ENCODE results near the gene PHF10.
A peak's percentile ranks its signal among the peaks of the same experiment; 100 is the strongest.

PHF10 gene

GRCh38 chr6:169663468-169663867 is 60.8 kb downstream of the PHF10 start:
- Histone ChIP-seq H3K9ac (ENCODE audit: low read depth in 1 of 2, low read length in 2 of 2) (no peak overlapping the region), H3K4me1 (ENCODE audit: control insufficient read depth in 2 of 2, insufficient read depth in 2 of 2, low read length in 2 of 2) (no peaks in the 10 kb centered on the region), H3K27ac (ENCODE audit: low read depth in 2 of 2, low read length in 2 of 2) (no peak overlapping the region), H3K27me3 (ENCODE audit: control insufficient read depth in 2 of 2, insufficient read depth in 2 of 2, low read length in 2 of 2) (no peaks in the 10 kb centered on the region), H3K36me3 (ENCODE audit: control insufficient read depth in 2 of 2, insufficient read depth in 2 of 2, low read length in 2 of 2) (peaks cover 32 to 35% of the 10 kb centered on the region in 2 donors), H3K9me3 (ENCODE audit: control insufficient read depth in 2 of 2, low read length in 2 of 2) (no peaks in the 10 kb centered on the region), H3K4me3 (ENCODE audit: low read length in 2 of 2) (no peak overlapping the region)

- H3K36me3 ChIP-seq (ENCODE audit: control insufficient read depth in 2 of 2, insufficient read depth in 2 of 2, low read length in 2 of 2), result peaks cover 20 to 40% of the 10 kb centered on the region in 2 donors
Measured at GRCh38 chr6:169661391-169661756, 62.9 kb downstream of the PHF10 start.

GRCh38 chr6:169660751-169661390 is 63.4 kb downstream of the PHF10 start:
- H3K4me3 ChIP-seq (ENCODE audit: low read length in 2 of 2), result no peak overlapping the region
- H3K9me3 ChIP-seq (ENCODE audit: control insufficient read depth in 2 of 2, low read length in 2 of 2), result no peaks in the 10 kb centered on the region
- no peak overlapping the region for H3K27ac ChIP-seq (ENCODE audit: low read depth in 2 of 2, low read length in 2 of 2)
- H3K9ac ChIP-seq (ENCODE audit: low read depth in 1 of 2, low read length in 2 of 2), result no peak overlapping the region
- no peaks in the 10 kb centered on the region for H3K4me1 ChIP-seq (ENCODE audit: control insufficient read depth in 2 of 2, insufficient read depth in 2 of 2, low read length in 2 of 2)
- no peaks in the 10 kb centered on the region for H3K27me3 ChIP-seq (ENCODE audit: control insufficient read depth in 2 of 2, insufficient read depth in 2 of 2, low read length in 2 of 2)
- H3K36me3 ChIP-seq (ENCODE audit: control insufficient read depth in 2 of 2, insufficient read depth in 2 of 2, low read length in 2 of 2), result peaks cover 16 to 39% of the 10 kb centered on the region in 2 donors

More at GRCh38 chr6:169661391-169661756, 62.9 kb downstream of the PHF10 start:
- no peak overlapping the region for H3K4me3 ChIP-seq (ENCODE audit: low read length in 2 of 2)
- no peaks in the 10 kb centered on the region for H3K27me3 ChIP-seq (ENCODE audit: control insufficient read depth in 2 of 2, insufficient read depth in 2 of 2, low read length in 2 of 2)
- H3K9me3 ChIP-seq (ENCODE audit: control insufficient read depth in 2 of 2, low read length in 2 of 2), result no peaks in the 10 kb centered on the region
- no peak overlapping the region for H3K27ac ChIP-seq (ENCODE audit: low read depth in 2 of 2, low read length in 2 of 2)
- no peak overlapping the region for H3K9ac ChIP-seq (ENCODE audit: low read depth in 1 of 2, low read length in 2 of 2)
- no peaks in the 10 kb centered on the region for H3K4me1 ChIP-seq (ENCODE audit: control insufficient read depth in 2 of 2, insufficient read depth in 2 of 2, low read length in 2 of 2)

- no peak overlapping the region for H3K4me3 ChIP-seq (ENCODE audit: low read length in 2 of 2)
- H3K4me1 ChIP-seq (ENCODE audit: control insufficient read depth in 2 of 2, insufficient read depth in 2 of 2, low read length in 2 of 2), result no peaks in the 10 kb centered on the region
- no peaks in the 10 kb centered on the region for H3K9me3 ChIP-seq (ENCODE audit: control insufficient read depth in 2 of 2, low read length in 2 of 2)
- no peak overlapping the region for H3K9ac ChIP-seq (ENCODE audit: low read depth in 1 of 2, low read length in 2 of 2)
- H3K36me3 ChIP-seq (ENCODE audit: control insufficient read depth in 2 of 2, insufficient read depth in 2 of 2, low read length in 2 of 2), result peaks cover 14 to 36% of the 10 kb centered on the region in 2 donors
- no peak overlapping the region for H3K27ac ChIP-seq (ENCODE audit: low read depth in 2 of 2, low read length in 2 of 2)
- no peaks in the 10 kb centered on the region for H3K27me3 ChIP-seq (ENCODE audit: control insufficient read depth in 2 of 2, insufficient read depth in 2 of 2, low read length in 2 of 2)
Measured at GRCh38 chr6:169659820-169660610, 64.3 kb downstream of the PHF10 start.

- no peak overlapping the region for H3K9ac ChIP-seq (ENCODE audit: low read depth in 1 of 2, low read length in 2 of 2)
- H3K27ac ChIP-seq (ENCODE audit: low read depth in 2 of 2, low read length in 2 of 2), result no peak overlapping the region
- H3K27me3 ChIP-seq (ENCODE audit: control insufficient read depth in 2 of 2, insufficient read depth in 2 of 2, low read length in 2 of 2), result no peaks in the 10 kb centered on the region
- H3K4me3 ChIP-seq (ENCODE audit: low read length in 2 of 2), result no peak overlapping the region
- peaks cover 2 to 20% of the 10 kb centered on the region in 2 donors for H3K36me3 ChIP-seq (ENCODE audit: control insufficient read depth in 2 of 2, insufficient read depth in 2 of 2, low read length in 2 of 2)
- no peaks in the 10 kb centered on the region for H3K9me3 ChIP-seq (ENCODE audit: control insufficient read depth in 2 of 2, low read length in 2 of 2)
- H3K4me1 ChIP-seq (ENCODE audit: control insufficient read depth in 2 of 2, insufficient read depth in 2 of 2, low read length in 2 of 2), result no peaks in the 10 kb centered on the region
Measured at GRCh38 chr6:169657284-169657610, 67.1 kb downstream of the PHF10 start.

- Histone ChIP-seq H3K4me1 (ENCODE audit: control insufficient read depth in 2 of 2, insufficient read depth in 2 of 2, low read length in 2 of 2) (no peaks in the 10 kb centered on the region), H3K36me3 (ENCODE audit: control insufficient read depth in 2 of 2, insufficient read depth in 2 of 2, low read length in 2 of 2) (peaks cover 2 to 20% of the 10 kb centered on the region in 2 donors)
Measured at GRCh38 chr6:169656546-169657283, 67.6 kb downstream of the PHF10 start.

GRCh38 chr6:169654598-169655391 is 69.5 kb downstream of the PHF10 start:
- Histone ChIP-seq H3K27ac (ENCODE audit: low read depth in 2 of 2, low read length in 2 of 2) (peak overlapping the region; percentile 60 to 74), H3K4me1 (ENCODE audit: control insufficient read depth in 2 of 2, insufficient read depth in 2 of 2, low read length in 2 of 2) (no peaks in the 10 kb centered on the region), H3K4me3 (ENCODE audit: low read length in 2 of 2) (peak overlapping the region; percentile 84 to 87), H3K9me3 (ENCODE audit: control insufficient read depth in 2 of 2, low read length in 2 of 2) (no peaks in the 10 kb centered on the region), H3K9ac (ENCODE audit: low read depth in 1 of 2, low read length in 2 of 2) (peak overlapping the region; percentile 70 to 77), H3K36me3 (ENCODE audit: control insufficient read depth in 2 of 2, insufficient read depth in 2 of 2, low read length in 2 of 2) (peaks cover 0 to 22% of the 10 kb centered on the region in 2 donors), H3K27me3 (ENCODE audit: control insufficient read depth in 2 of 2, insufficient read depth in 2 of 2, low read length in 2 of 2) (no peaks in the 10 kb centered on the region)

More at GRCh38 chr6:169656546-169657283, 67.6 kb downstream of the PHF10 start:
- no peak overlapping the region for H3K4me3 ChIP-seq (ENCODE audit: low read length in 2 of 2)
- H3K9ac ChIP-seq (ENCODE audit: low read depth in 1 of 2, low read length in 2 of 2), result no peak overlapping the region
- no peak overlapping the region for H3K27ac ChIP-seq (ENCODE audit: low read depth in 2 of 2, low read length in 2 of 2)
- H3K27me3 ChIP-seq (ENCODE audit: control insufficient read depth in 2 of 2, insufficient read depth in 2 of 2, low read length in 2 of 2), result no peaks in the 10 kb centered on the region
- H3K9me3 ChIP-seq (ENCODE audit: control insufficient read depth in 2 of 2, low read length in 2 of 2), result no peaks in the 10 kb centered on the region
